ENCODE results near the gene SLC6A3. TPM values are rescaled to one million over a fixed set of nuclear protein-coding genes. Genes with fewer than 3 reads are reported as not detected.

Gene SLC6A3
- total and polyA plus RNA-seq, 2 donors (not counting 1 experiment from before 2014, with no cell fraction given), result 0.01 to 0.15 TPM

DNA sequence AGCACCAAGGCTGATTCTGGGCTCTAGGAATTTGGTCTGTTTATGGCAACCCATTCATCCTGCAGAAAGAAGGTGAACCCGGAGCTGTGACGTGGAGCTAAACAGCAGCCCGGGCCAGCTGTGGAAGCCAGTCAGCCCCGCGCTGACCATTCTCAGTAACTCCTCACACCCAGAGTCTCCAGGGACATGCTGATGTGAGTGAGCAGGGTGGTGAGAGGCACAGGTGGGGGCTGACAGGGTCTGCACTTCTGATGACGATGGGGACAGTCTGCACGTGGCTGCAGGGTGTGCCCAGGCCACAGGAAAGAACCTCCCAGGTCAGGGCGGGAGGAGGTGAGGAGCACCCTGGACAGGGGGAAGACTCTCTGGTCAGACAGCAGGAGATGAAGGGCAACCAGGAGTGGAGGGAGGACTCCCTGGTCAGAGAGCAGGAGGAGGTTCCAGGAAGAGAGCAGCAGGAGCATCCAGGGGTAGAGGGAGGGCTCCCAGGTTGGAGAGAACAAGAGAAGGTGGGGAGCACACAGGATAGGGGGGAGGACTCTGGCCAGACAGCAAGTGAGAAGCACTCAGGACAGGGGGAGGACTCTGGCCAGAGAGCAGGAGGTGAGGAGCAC, 26.1 kb upstream of the SLC6A3 start:
- 81% methylated on average over 3 of the region's 8 CpGs for WGBS (ENCODE audit: insufficient coverage)
- no peaks in the 10 kb centered on the region for H3K9me3 Mint-ChIP-seq (ENCODE audit: insufficient read depth)
- H3K27ac Mint-ChIP-seq, result no peak overlapping the region
- peaks cover 41% of the 10 kb centered on the region for H4K20me1 ChIP-seq (ENCODE audit: control insufficient read depth, insufficient read depth, low read length, poor library complexity, severe bottlenecking)
- H3K4me1 ChIP-seq (ENCODE audit: control insufficient read depth in 2 of 2, insufficient read depth in 2 of 2, low read length in 2 of 2), result peaks cover 0 to 2% of the 10 kb centered on the region in 2 donors
- H3K9ac ChIP-seq (ENCODE audit: low read length), result no peak overlapping the region
- CTCF ChIA-PET, result interaction anchor here (1.0 kb wide), 1 partner anchor 10 kb away, joined by 3 read pairs; no protein-coding TSS in a partner anchor
- intact Hi-C loops (cut with micrococcal nuclease), result no loop called here
- no peak overlapping the region for H3K27ac ChIP-seq (ENCODE audit: low read length in 2 of 2)
- no peaks in the 10 kb centered on the region for H3K4me1 Mint-ChIP-seq
- TF ChIP-seq EZH2 (IDR thresholded peaks at IDR 0.05; ENCODE audit: borderline replicate concordance, insufficient read depth, low read depth, low read length, poor library complexity, severe bottlenecking), result no peak
- TF ChIP-seq, protein P1, sequence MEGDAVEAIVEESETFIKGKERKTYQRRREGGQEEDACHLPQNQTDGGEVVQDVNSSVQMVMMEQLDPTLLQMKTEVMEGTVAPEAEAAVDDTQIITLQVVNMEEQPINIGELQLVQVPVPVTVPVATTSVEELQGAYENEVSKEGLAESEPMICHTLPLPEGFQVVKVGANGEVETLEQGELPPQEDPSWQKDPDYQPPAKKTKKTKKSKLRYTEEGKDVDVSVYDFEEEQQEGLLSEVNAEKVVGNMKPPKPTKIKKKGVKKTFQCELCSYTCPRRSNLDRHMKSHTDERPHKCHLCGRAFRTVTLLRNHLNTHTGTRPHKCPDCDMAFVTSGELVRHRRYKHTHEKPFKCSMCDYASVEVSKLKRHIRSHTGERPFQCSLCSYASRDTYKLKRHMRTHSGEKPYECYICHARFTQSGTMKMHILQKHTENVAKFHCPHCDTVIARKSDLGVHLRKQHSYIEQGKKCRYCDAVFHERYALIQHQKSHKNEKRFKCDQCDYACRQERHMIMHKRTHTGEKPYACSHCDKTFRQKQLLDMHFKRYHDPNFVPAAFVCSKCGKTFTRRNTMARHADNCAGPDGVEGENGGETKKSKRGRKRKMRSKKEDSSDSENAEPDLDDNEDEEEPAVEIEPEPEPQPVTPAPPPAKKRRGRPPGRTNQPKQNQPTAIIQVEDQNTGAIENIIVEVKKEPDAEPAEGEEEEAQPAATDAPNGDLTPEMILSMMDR (IDR thresholded peaks at IDR 0.05), result no peak
- ATAC-seq (ENCODE audit: low read depth) (no peak), DNase-seq (no peak)
- H3K36me3 ChIP-seq (replicated peaks in 1 of 2; ENCODE audit: control extremely low read depth in 1 of 2, control insufficient read depth in 1 of 2, extremely low read depth in 1 of 2, insufficient read depth in 2 of 2, low read length in 1 of 2), result peaks cover 0 to 76% of the 10 kb centered on the region in 2 experiments
- peaks cover 18% of the 10 kb centered on the region for H3K79me2 ChIP-seq (ENCODE audit: control insufficient read depth, insufficient read depth, low read length)
- H3K27me3 ChIP-seq (replicated peaks in 1 of 4; ENCODE audit: control extremely low read depth in 1 of 4, control insufficient read depth in 3 of 4, insufficient read depth in 4 of 4, low read length in 3 of 4), result no peaks in the 10 kb centered on the region
- H3K4me3 Mint-ChIP-seq, result no peak overlapping the region
- peaks cover 0 to under 1% (median 0%) of the 10 kb centered on the region in 3 donors for H3K9me3 ChIP-seq (ENCODE audit: control extremely low read depth in 1 of 3, control insufficient read depth in 2 of 3, insufficient read depth in 1 of 3, low read length in 2 of 3)
- H3K4me2 ChIP-seq (replicated peaks; ENCODE audit: low read depth, low read length, poor library complexity, severe bottlenecking), result no peak overlapping the region
- no peaks in the 10 kb centered on the region for H3K27me3 Mint-ChIP-seq
- no peak overlapping the region for H3K4me3 ChIP-seq (ENCODE audit: control extremely low read depth in 1 of 5, extremely low read depth in 1 of 5, insufficient read depth in 1 of 5, low read depth in 2 of 5, low read length in 4 of 5)
- POLR2A ChIA-PET, result no interaction called here
- no peak overlapping the region for H2AFZ ChIP-seq (ENCODE audit: insufficient read depth, low read depth, low read length, poor library complexity, severe bottlenecking)

DNA sequence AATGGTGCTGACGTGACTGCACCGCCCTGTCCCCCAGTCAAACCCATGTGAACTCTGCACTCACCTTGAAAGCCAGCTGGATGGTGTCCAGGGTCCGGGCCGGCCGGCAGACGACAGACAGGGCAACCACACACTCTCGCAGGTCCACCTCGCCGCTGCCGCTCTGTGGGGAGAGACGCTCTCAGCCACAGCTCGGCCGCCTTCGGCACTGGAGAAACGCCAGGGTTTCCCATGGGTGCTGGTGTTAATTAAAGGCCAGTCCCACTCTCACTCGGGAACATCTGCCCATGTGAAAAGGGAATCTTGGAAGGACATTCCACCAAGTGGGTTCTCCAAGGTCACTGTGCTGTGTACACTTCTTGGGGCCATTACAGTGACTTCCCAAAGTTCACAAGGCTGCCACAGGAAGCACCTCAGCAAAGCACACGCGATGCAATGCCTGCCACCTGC, 25.5 kb upstream of the SLC6A3 start:
- Histone ChIP-seq H3K4me2 (replicated peaks; ENCODE audit: low read depth, low read length, poor library complexity, severe bottlenecking) (no peak overlapping the region), H4K20me1 (ENCODE audit: control insufficient read depth, insufficient read depth, low read length, poor library complexity, severe bottlenecking) (peaks cover 45% of the 10 kb centered on the region), H3K9ac (ENCODE audit: low read length) (no peak overlapping the region), H3K27ac (ENCODE audit: low read length in 2 of 2) (no peak overlapping the region), H3K4me1 (ENCODE audit: control insufficient read depth in 2 of 2, insufficient read depth in 2 of 2, low read length in 2 of 2) (peaks cover 0 to 2% of the 10 kb centered on the region in 2 donors), H3K27me3 (replicated peaks in 1 of 4; ENCODE audit: control extremely low read depth in 1 of 4, control insufficient read depth in 3 of 4, insufficient read depth in 4 of 4, low read length in 3 of 4) (no peaks in the 10 kb centered on the region), H3K79me2 (ENCODE audit: control insufficient read depth, insufficient read depth, low read length) (peaks cover 14% of the 10 kb centered on the region), H3K9me3 (ENCODE audit: control extremely low read depth in 1 of 3, control insufficient read depth in 2 of 3, insufficient read depth in 1 of 3, low read length in 2 of 3) (peaks cover 0 to 6% (median 0%) of the 10 kb centered on the region in 3 donors), H3K36me3 (replicated peaks in 1 of 2; ENCODE audit: control extremely low read depth in 1 of 2, control insufficient read depth in 1 of 2, extremely low read depth in 1 of 2, insufficient read depth in 2 of 2, low read length in 1 of 2) (peaks cover 0 to 76% of the 10 kb centered on the region in 2 experiments), H2AFZ (ENCODE audit: insufficient read depth, low read depth, low read length, poor library complexity, severe bottlenecking) (no peak overlapping the region), H3K4me3 (ENCODE audit: control extremely low read depth in 1 of 5, extremely low read depth in 1 of 5, insufficient read depth in 1 of 5, low read depth in 2 of 5, low read length in 4 of 5) (no peak overlapping the region)
- ChIA-PET CTCF (interaction anchor here (1.4 kb wide), 1 partner anchor 8 kb away, joined by 4 read pairs; no protein-coding TSS in a partner anchor), POLR2A (no interaction called here)
- ATAC-seq (ENCODE audit: low read depth) (no peak), DNase-seq (no peak)
- no peak for TF ChIP-seq EZH2 (IDR thresholded peaks at IDR 0.05; ENCODE audit: borderline replicate concordance, insufficient read depth, low read depth, low read length, poor library complexity, severe bottlenecking)
- TF ChIP-seq, protein P1 (IDR thresholded peaks at IDR 0.05), result no peak
- no peak overlapping the region for H3K4me3 Mint-ChIP-seq
- no peaks in the 10 kb centered on the region for H3K9me3 Mint-ChIP-seq (ENCODE audit: insufficient read depth)
- WGBS (ENCODE audit: insufficient coverage), result 97% methylated on average over 14 of the region's 18 CpGs
- no peak overlapping the region for H3K27ac Mint-ChIP-seq
- H3K4me1 Mint-ChIP-seq, result no peaks in the 10 kb centered on the region
- intact Hi-C loops (cut with micrococcal nuclease), result no loop called here
- no peaks in the 10 kb centered on the region for H3K27me3 Mint-ChIP-seq

Data from B cell (primary cell).